ENCODE results near the gene HSDL2. TPM values are rescaled to one million over a fixed set of nuclear protein-coding genes. Genes with fewer than 3 reads are reported as not detected.

HSDL2 gene
- total and polyA plus RNA-seq, 2 donors (not counting 1 experiment from before 2014, with no cell fraction given) = 47.9 to 49.9 TPM

GRCh38 chr9:112366591-112366990, 13.3 kb upstream of the HSDL2 start:
- Histone ChIP-seq H3K27me3 (ENCODE audit: control insufficient read depth, insufficient read depth, low read length) (no peaks in the 10 kb centered on the region), H3K27ac (ENCODE audit: insufficient read depth, low read length) (no peak overlapping the region), H4K20me1 (ENCODE audit: control insufficient read depth, extremely low read depth, insufficient read depth, low read length) (no peaks in the 10 kb centered on the region), H3K79me2 (ENCODE audit: control insufficient read depth, insufficient read depth, low read length) (no peaks in the 10 kb centered on the region), H3K4me1 (ENCODE audit: control insufficient read depth, extremely low read depth, insufficient read depth, low read length) (peaks cover 1% of the 10 kb centered on the region), H3K36me3 (ENCODE audit: control insufficient read depth, insufficient read depth, low read length) (no peaks in the 10 kb centered on the region), H3K4me3 (replicated peaks in 1 of 4; ENCODE audit: control extremely low read depth in 1 of 4, insufficient read depth in 1 of 4, low read depth in 3 of 4, low read length in 4 of 4) (no peak overlapping the region), H3K4me2 (ENCODE audit: extremely low read depth, insufficient read depth, low read length) (no peak overlapping the region), H3K9me3 (ENCODE audit: control insufficient read depth, insufficient read depth, low read depth, low read length) (no peaks in the 10 kb centered on the region), H2AFZ (ENCODE audit: low read length) (no peak overlapping the region), H3K9ac (ENCODE audit: insufficient read depth, low read length) (no peak overlapping the region)
- no peak for TF ChIP-seq EZH2 (IDR thresholded peaks at IDR 0.05; ENCODE audit: low read length, missing control alignments)
- TF ChIP-seq, protein P1, sequence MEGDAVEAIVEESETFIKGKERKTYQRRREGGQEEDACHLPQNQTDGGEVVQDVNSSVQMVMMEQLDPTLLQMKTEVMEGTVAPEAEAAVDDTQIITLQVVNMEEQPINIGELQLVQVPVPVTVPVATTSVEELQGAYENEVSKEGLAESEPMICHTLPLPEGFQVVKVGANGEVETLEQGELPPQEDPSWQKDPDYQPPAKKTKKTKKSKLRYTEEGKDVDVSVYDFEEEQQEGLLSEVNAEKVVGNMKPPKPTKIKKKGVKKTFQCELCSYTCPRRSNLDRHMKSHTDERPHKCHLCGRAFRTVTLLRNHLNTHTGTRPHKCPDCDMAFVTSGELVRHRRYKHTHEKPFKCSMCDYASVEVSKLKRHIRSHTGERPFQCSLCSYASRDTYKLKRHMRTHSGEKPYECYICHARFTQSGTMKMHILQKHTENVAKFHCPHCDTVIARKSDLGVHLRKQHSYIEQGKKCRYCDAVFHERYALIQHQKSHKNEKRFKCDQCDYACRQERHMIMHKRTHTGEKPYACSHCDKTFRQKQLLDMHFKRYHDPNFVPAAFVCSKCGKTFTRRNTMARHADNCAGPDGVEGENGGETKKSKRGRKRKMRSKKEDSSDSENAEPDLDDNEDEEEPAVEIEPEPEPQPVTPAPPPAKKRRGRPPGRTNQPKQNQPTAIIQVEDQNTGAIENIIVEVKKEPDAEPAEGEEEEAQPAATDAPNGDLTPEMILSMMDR (conservative IDR thresholded peaks at IDR 0.05 in 1 of 2, IDR thresholded peaks at IDR 0.05 in 1 of 2; ENCODE audit: low read depth in 1 of 2, low read length in 2 of 2) = peak in 1 of 2 donors; percentile 13
- DNase-seq (ENCODE audit: low read depth in 2 of 2) = no peak

DNA sequence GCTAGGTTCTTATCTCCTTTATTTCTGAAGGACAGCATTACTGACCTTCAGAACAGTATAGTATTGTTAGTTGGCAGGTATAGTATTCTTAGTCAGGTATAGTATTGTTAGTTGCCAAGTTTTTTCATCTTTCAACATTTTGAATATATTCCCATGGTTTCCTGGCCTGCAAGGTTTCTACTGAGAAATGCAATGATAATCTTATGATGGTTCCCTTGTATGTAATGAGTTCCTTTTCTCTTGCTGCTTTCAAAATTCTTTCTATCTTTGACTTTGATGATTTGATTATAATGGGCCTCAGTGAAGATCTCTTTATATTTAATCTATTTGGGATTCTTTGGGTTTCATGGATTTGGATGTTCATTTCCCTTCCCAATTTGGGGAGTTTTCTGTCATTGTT, 12.4 kb upstream of the HSDL2 start:
- Histone ChIP-seq H4K20me1 (ENCODE audit: control insufficient read depth, extremely low read depth, insufficient read depth, low read length) (no peaks in the 10 kb centered on the region), H2AFZ (ENCODE audit: low read length) (no peak overlapping the region), H3K79me2 (ENCODE audit: control insufficient read depth, insufficient read depth, low read length) (no peaks in the 10 kb centered on the region), H3K9ac (ENCODE audit: insufficient read depth, low read length) (no peak overlapping the region), H3K27me3 (ENCODE audit: control insufficient read depth, insufficient read depth, low read length) (no peaks in the 10 kb centered on the region), H3K4me2 (ENCODE audit: extremely low read depth, insufficient read depth, low read length) (no peak overlapping the region), H3K27ac (ENCODE audit: insufficient read depth, low read length) (no peak overlapping the region), H3K4me3 (replicated peaks in 1 of 4; ENCODE audit: control extremely low read depth in 1 of 4, insufficient read depth in 1 of 4, low read depth in 3 of 4, low read length in 4 of 4) (no peak overlapping the region), H3K4me1 (ENCODE audit: control insufficient read depth, extremely low read depth, insufficient read depth, low read length) (no peaks in the 10 kb centered on the region), H3K9me3 (ENCODE audit: control insufficient read depth, insufficient read depth, low read depth, low read length) (no peaks in the 10 kb centered on the region), H3K36me3 (ENCODE audit: control insufficient read depth, insufficient read depth, low read length) (no peaks in the 10 kb centered on the region)
- no peak for DNase-seq (ENCODE audit: low read depth in 2 of 2)
- no peak for TF ChIP-seq EZH2 (IDR thresholded peaks at IDR 0.05; ENCODE audit: low read length, missing control alignments)
- TF ChIP-seq, protein P1 (conservative IDR thresholded peaks at IDR 0.05 in 1 of 2, IDR thresholded peaks at IDR 0.05 in 1 of 2; ENCODE audit: low read depth in 1 of 2, low read length in 2 of 2) = no peak

- Histone ChIP-seq H3K9me3 (ENCODE audit: control insufficient read depth, insufficient read depth, low read depth, low read length) (no peaks in the 10 kb centered on the region), H3K4me1 (ENCODE audit: control insufficient read depth, extremely low read depth, insufficient read depth, low read length) (no peaks in the 10 kb centered on the region), H3K4me3 (replicated peaks in 1 of 4; ENCODE audit: control extremely low read depth in 1 of 4, insufficient read depth in 1 of 4, low read depth in 3 of 4, low read length in 4 of 4) (no peak overlapping the region), H3K79me2 (ENCODE audit: control insufficient read depth, insufficient read depth, low read length) (no peaks in the 10 kb centered on the region), H3K27ac (ENCODE audit: insufficient read depth, low read length) (no peak overlapping the region), H3K4me2 (ENCODE audit: extremely low read depth, insufficient read depth, low read length) (no peak overlapping the region), H2AFZ (ENCODE audit: low read length) (no peak overlapping the region), H4K20me1 (ENCODE audit: control insufficient read depth, extremely low read depth, insufficient read depth, low read length) (no peaks in the 10 kb centered on the region), H3K9ac (ENCODE audit: insufficient read depth, low read length) (no peak overlapping the region), H3K27me3 (ENCODE audit: control insufficient read depth, insufficient read depth, low read length) (no peaks in the 10 kb centered on the region), H3K36me3 (ENCODE audit: control insufficient read depth, insufficient read depth, low read length) (no peaks in the 10 kb centered on the region)
- no peak for DNase-seq (ENCODE audit: low read depth in 2 of 2)
- TF ChIP-seq, protein P1 (conservative IDR thresholded peaks at IDR 0.05 in 1 of 2, IDR thresholded peaks at IDR 0.05 in 1 of 2; ENCODE audit: low read depth in 1 of 2, low read length in 2 of 2) = no peak
- TF ChIP-seq EZH2 (IDR thresholded peaks at IDR 0.05; ENCODE audit: low read length, missing control alignments) = no peak
These were observed 10.1 kb upstream of the HSDL2 start for GRCh38 chr9:112369817-112370216.

Data from fibroblast of lung (primary cell).